ENCODE results near the gene ARHGAP15. TPM values are rescaled to one million over a fixed set of nuclear protein-coding genes. Genes with fewer than 3 reads are reported as not detected.

ARHGAP15 gene
- total and polyA plus RNA-seq, 3 experiments from 2014 or later, result 41.3 to 328 (median 41.4) TPM

DNA sequence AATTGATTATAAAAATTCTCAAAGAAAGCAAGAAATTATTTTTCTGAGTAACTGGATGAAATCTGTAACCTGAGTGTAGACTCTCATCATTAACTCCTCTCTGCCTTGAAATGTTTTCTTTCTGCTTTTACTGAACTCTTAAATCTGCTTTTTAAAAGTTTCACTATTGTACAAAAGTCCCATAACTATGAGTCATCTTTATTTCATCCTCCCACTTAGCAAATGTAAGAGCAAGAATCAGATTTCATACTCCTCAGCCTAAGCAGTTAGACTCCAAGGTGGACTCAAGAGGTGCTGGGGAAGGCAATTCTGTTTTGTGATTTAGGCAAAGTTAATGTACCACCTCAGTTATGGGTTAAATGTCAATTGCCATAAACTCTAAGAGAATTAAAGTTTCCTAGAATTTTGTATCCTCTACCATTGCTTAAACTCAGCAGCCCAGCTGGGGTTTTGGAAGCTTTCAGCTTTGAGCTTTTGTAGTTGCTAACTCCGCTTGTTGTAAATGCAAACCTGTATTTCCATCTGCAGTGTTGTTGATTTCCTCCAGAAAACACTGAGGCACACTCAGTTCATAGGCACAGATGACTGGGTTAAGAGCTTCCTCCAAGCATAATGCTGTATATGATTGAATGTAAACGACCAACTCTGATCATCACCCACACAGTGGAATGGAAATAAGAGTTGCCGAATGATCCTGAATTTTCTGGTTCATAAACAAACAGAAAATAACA is 268.8 kb downstream of the ARHGAP15 start:
- Mint-ChIP-seq H3K27me3 (no peaks in the 10 kb centered on the region), H3K36me3 (peaks cover 0 to 17% (median 0%) of the 10 kb centered on the region in 3 donors), H3K4me3 (no peak overlapping the region), H3K9me3 (no peaks in the 10 kb centered on the region), H3K27ac (peak overlapping the region in 4 of 8 donors; percentile 1 to 36 (median 3)), H3K4me1 (peaks cover 50 to 89% (median 84%) of the 10 kb centered on the region in 3 donors)
- Histone ChIP-seq H3K4me3 (ENCODE audit: low read length) (no peak overlapping the region), H3K9me3 (ENCODE audit: low read length) (no peaks in the 10 kb centered on the region), H3K4me1 (ENCODE audit: insufficient read depth, low read length) (no peaks in the 10 kb centered on the region), H3K27me3 (ENCODE audit: insufficient read depth, low read length, poor library complexity, severe bottlenecking) (no peaks in the 10 kb centered on the region), H3K36me3 (ENCODE audit: insufficient read depth, low read length) (no peaks in the 10 kb centered on the region), H3K27ac (ENCODE audit: low read depth, low read length) (no peak overlapping the region)
- CTCF ChIA-PET, result no interaction called here
- POLR2A ChIA-PET, result no interaction called here
- DNase-seq, result no peak

DNA sequence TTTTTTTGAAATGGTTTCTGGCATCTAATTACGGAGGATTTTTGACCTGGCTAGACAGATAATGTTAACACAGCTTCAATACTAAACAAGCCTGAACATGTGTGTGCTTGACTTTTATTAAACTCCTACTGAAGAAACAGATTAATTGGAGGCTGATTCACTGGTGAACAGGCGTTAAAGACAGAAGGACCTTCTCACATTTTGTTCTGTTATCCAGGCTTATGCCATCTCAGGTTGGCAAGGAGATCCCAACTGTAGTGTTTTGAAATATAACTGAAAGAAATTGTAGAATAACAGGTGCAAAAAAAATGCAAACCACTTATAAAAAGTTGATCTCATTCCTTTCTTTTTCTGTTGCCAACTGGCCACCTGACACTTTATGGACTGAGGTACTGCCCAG is 269.6 kb downstream of the ARHGAP15 start:
- Mint-ChIP-seq H3K27me3 (no peaks in the 10 kb centered on the region), H3K4me1 (peaks cover 54 to 92% (median 89%) of the 10 kb centered on the region in 3 donors), H3K27ac (peak overlapping the region in 1 of 8 donors; percentile 8), H3K36me3 (peaks cover 0 to 15% (median 0%) of the 10 kb centered on the region in 3 donors), H3K4me3 (no peak overlapping the region), H3K9me3 (no peaks in the 10 kb centered on the region)
- Histone ChIP-seq H3K36me3 (ENCODE audit: insufficient read depth, low read length) (no peaks in the 10 kb centered on the region), H3K9me3 (ENCODE audit: low read length) (no peaks in the 10 kb centered on the region), H3K4me1 (ENCODE audit: insufficient read depth, low read length) (no peaks in the 10 kb centered on the region), H3K4me3 (ENCODE audit: low read length) (no peak overlapping the region), H3K27me3 (ENCODE audit: insufficient read depth, low read length, poor library complexity, severe bottlenecking) (no peaks in the 10 kb centered on the region), H3K27ac (ENCODE audit: low read depth, low read length) (no peak overlapping the region)
- ChIA-PET CTCF (no interaction called here), POLR2A (interaction anchor here (0.7 kb wide), 1 partner anchor 1254 kb away, joined by 3 read pairs; no protein-coding TSS in a partner anchor)
- DNase-seq, result no peak

DNA sequence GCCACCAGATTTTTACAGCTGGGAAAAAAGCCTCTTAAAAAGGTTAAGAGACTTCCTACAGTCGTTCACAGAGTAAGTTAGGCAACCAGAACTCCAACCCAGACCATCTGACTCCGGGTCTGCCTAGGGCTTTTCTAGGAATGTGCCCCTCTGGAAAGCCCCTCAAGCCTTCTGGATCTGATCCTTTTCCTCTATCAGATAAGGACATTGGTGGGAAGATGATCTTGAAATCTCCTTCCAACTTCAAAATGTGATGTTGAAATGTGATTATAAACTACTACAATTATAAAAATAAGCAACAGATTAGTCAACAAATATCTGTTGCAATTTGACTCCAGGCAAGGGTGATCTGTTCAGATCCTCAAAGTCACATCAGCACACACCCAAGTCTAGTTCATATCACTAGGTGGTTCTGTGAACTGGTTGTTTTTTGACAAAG is 270.4 kb downstream of the ARHGAP15 start:
- H3K9me3 ChIP-seq (ENCODE audit: low read length), result no peaks in the 10 kb centered on the region
- Mint-ChIP-seq H3K27me3 (no peaks in the 10 kb centered on the region), H3K4me1 (peaks cover 50 to 92% (median 88%) of the 10 kb centered on the region in 3 donors), H3K36me3 (peaks cover 0 to 12% (median 0%) of the 10 kb centered on the region in 3 donors), H3K9me3 (no peaks in the 10 kb centered on the region), H3K4me3 (no peak overlapping the region), H3K27ac (peak overlapping the region in 2 of 8 donors; percentile 40 to 56)
- ChIA-PET CTCF (no interaction called here), POLR2A (no interaction called here)
- no peak for DNase-seq
- H3K27me3 ChIP-seq (ENCODE audit: insufficient read depth, low read length, poor library complexity, severe bottlenecking), result no peaks in the 10 kb centered on the region
- no peak overlapping the region for H3K4me3 ChIP-seq (ENCODE audit: low read length)
- H3K36me3 ChIP-seq (ENCODE audit: insufficient read depth, low read length), result no peaks in the 10 kb centered on the region
- no peak overlapping the region for H3K27ac ChIP-seq (ENCODE audit: low read depth, low read length)
- no peaks in the 10 kb centered on the region for H3K4me1 ChIP-seq (ENCODE audit: insufficient read depth, low read length)

DNA sequence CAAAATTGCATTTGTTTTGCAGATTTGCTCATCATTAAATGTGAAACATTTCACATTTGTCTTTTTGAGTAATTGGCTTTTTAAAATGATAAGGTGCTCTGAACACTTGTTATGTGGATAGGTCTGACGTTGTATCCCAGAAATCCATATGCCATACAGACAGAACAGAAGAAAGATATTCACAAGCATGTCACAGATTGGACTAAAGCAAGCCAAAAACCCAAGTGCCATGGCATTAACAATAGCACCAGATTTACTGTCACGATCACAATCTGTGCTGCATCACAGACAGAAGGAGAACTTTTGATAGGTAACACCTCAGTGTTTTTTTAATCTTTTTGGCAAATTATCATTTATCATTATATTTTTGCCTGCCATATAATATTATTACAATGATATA is 272.6 kb downstream of the ARHGAP15 start:
- H3K4me1 ChIP-seq (ENCODE audit: insufficient read depth, low read length), result no peaks in the 10 kb centered on the region
- DNase-seq, result no peak
- H3K27me3 ChIP-seq (ENCODE audit: insufficient read depth, low read length, poor library complexity, severe bottlenecking), result no peaks in the 10 kb centered on the region
- POLR2A ChIA-PET, result no interaction called here
- H3K4me3 Mint-ChIP-seq, result no peak overlapping the region
- H3K9me3 Mint-ChIP-seq, result no peaks in the 10 kb centered on the region
- H3K4me1 Mint-ChIP-seq, result peaks cover 51 to 89% (median 84%) of the 10 kb centered on the region in 3 donors
- no peaks in the 10 kb centered on the region for H3K9me3 ChIP-seq (ENCODE audit: low read length)
- H3K27ac Mint-ChIP-seq, result peak overlapping the region in 1 of 8 donors; percentile 6
- peaks cover 0 to 6% (median 0%) of the 10 kb centered on the region in 3 donors for H3K36me3 Mint-ChIP-seq
- H3K27me3 Mint-ChIP-seq, result no peaks in the 10 kb centered on the region
- no peaks in the 10 kb centered on the region for H3K36me3 ChIP-seq (ENCODE audit: insufficient read depth, low read length)
- CTCF ChIA-PET, result no interaction called here
- no peak overlapping the region for H3K27ac ChIP-seq (ENCODE audit: low read depth, low read length)
- no peak overlapping the region for H3K4me3 ChIP-seq (ENCODE audit: low read length)

DNA sequence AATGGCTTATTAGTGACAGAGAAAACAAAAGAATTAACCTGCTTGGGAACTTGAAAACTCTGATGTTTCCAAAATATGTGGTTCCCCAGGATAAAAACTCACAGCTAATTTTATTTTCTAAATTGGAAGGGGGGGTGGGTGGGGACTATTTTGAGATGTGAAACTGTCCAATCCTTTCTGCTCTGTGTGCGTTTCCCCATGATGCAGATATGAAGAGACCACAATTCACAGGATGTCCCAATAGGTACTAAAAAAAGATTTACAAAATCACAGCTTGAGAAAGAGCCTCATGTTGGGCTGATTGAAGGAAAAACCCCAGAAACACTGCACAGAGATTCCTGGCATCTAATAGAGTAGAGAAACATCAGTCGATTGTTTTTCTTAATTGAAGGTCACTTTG is 273.2 kb downstream of the ARHGAP15 start:
- H3K4me1 Mint-ChIP-seq, result peaks cover 52 to 90% (median 86%) of the 10 kb centered on the region in 3 donors
- no peaks in the 10 kb centered on the region for H3K27me3 Mint-ChIP-seq
- no peaks in the 10 kb centered on the region for H3K36me3 ChIP-seq (ENCODE audit: insufficient read depth, low read length)
- no peak overlapping the region for H3K27ac Mint-ChIP-seq
- ChIA-PET POLR2A (no interaction called here), CTCF (no interaction called here)
- no peak for DNase-seq
- no peaks in the 10 kb centered on the region for H3K27me3 ChIP-seq (ENCODE audit: insufficient read depth, low read length, poor library complexity, severe bottlenecking)
- H3K4me1 ChIP-seq (ENCODE audit: insufficient read depth, low read length), result no peaks in the 10 kb centered on the region
- no peak overlapping the region for H3K27ac ChIP-seq (ENCODE audit: low read depth, low read length)
- no peak overlapping the region for H3K4me3 Mint-ChIP-seq
- no peaks in the 10 kb centered on the region for H3K9me3 ChIP-seq (ENCODE audit: low read length)
- H3K36me3 Mint-ChIP-seq, result peaks cover 0 to 6% (median 0%) of the 10 kb centered on the region in 3 donors
- no peak overlapping the region for H3K4me3 ChIP-seq (ENCODE audit: low read length)
- H3K9me3 Mint-ChIP-seq, result no peaks in the 10 kb centered on the region

DNA sequence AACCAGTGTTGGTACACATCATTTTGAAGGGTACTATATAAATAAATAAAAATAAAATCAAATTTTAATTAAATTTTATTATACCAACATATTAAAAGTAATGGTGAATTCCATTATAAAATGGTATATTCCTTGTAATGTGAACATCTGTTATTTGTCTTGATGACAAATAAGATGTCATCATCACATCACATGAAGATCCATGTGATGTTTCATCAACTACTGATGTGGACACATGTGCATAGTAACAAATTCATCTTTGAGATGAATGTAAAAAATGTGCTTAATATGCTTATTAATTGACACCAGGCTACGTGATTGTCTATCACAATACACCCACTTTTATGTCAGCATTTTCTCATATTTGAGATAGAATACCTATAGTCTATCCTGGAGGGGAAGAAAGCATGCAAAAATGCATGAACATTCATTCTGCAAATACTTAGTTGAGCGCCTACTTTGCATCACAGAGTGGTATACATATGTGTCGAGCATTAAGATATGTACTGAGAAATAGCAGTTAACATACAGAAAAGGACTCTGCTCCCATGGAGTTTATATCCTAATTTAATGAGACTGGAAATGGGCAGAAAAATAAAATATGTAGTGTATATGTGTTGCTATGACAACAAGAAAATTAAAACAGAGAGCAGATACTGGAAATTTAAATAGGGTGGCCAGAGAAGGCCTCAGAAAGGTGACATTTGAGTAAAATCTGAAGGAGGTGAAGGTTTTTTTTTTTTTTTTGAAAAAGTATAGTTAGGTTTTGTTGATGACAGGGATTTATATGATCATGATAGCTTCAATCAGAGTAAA is 281.1 kb downstream of the ARHGAP15 start:
- Histone ChIP-seq H3K27me3 (ENCODE audit: insufficient read depth, low read length, poor library complexity, severe bottlenecking) (no peaks in the 10 kb centered on the region), H3K36me3 (ENCODE audit: insufficient read depth, low read length) (no peaks in the 10 kb centered on the region), H3K4me3 (ENCODE audit: low read length) (no peak overlapping the region), H3K27ac (ENCODE audit: low read depth, low read length) (no peak overlapping the region), H3K4me1 (ENCODE audit: insufficient read depth, low read length) (peaks cover 3% of the 10 kb centered on the region), H3K9me3 (ENCODE audit: low read length) (no peaks in the 10 kb centered on the region)
- Mint-ChIP-seq H3K36me3 (peaks cover 3 to 11% (median 5%) of the 10 kb centered on the region in 3 donors), H3K4me1 (peaks cover 48 to 77% (median 66%) of the 10 kb centered on the region in 3 donors), H3K9me3 (no peaks in the 10 kb centered on the region), H3K4me3 (no peak overlapping the region), H3K27me3 (peaks cover 0 to 2% of the 10 kb centered on the region in 2 donors), H3K27ac (peak overlapping the region in 1 of 8 donors; percentile 7)
- DNase-seq, result no peak
- POLR2A ChIA-PET, result no interaction called here
- CTCF ChIA-PET, result no interaction called here

DNA sequence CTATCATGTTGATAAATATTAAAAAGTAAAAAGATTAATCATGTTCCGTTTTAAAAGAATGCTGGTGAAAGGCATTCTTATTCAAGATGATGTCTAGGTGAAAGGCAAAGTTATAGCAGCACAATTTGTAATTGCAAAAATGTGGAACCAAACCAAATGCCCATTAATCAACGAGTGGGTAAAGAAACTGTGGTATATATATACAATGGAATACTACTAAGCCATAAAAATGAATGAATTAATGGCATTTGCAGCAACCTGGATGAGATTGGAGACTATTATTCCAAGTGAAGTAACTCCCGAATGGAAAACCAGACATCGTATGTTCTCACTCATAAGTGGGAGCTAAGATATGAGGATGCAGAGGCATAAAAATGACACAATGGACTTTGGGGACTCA is 286.4 kb downstream of the ARHGAP15 start:
- Histone ChIP-seq H3K4me1 (ENCODE audit: insufficient read depth, low read length) (peaks cover 8% of the 10 kb centered on the region), H3K36me3 (ENCODE audit: insufficient read depth, low read length) (no peaks in the 10 kb centered on the region), H3K9me3 (ENCODE audit: low read length) (no peaks in the 10 kb centered on the region), H3K4me3 (ENCODE audit: low read length) (no peak overlapping the region), H3K27ac (ENCODE audit: low read depth, low read length) (no peak overlapping the region), H3K27me3 (ENCODE audit: insufficient read depth, low read length, poor library complexity, severe bottlenecking) (no peaks in the 10 kb centered on the region)
- Mint-ChIP-seq H3K36me3 (peaks cover 6 to 18% (median 11%) of the 10 kb centered on the region in 3 donors), H3K9me3 (no peaks in the 10 kb centered on the region), H3K4me3 (no peak overlapping the region), H3K4me1 (peaks cover 48 to 77% (median 69%) of the 10 kb centered on the region in 3 donors), H3K27me3 (no peaks in the 10 kb centered on the region), H3K27ac (peak overlapping the region in 1 of 8 donors; percentile 21)
- no peak for DNase-seq
- ChIA-PET POLR2A (no interaction called here), CTCF (no interaction called here)

DNA sequence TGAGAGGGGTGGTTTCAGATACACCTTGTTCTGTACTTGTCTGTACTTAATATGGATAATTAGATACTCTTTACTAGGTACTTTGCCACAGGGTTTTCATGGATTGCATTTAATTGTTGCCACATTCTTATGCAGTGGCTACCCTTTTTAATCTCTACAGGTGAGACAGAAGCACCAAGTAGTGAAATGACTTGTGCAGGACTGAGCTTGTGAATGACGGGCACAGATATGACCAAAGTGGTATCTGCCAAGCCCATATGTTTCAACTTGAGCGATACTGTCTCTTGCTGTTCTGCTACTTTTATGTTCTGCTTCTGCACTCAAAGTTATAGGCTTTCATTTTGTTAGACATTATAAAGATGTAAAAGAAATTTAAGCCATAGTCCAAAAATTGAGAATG is 288.2 kb downstream of the ARHGAP15 start:
- DNase-seq, result no peak
- Histone ChIP-seq H3K27me3 (ENCODE audit: insufficient read depth, low read length, poor library complexity, severe bottlenecking) (no peaks in the 10 kb centered on the region), H3K36me3 (ENCODE audit: insufficient read depth, low read length) (no peaks in the 10 kb centered on the region), H3K4me3 (ENCODE audit: low read length) (no peak overlapping the region), H3K9me3 (ENCODE audit: low read length) (no peaks in the 10 kb centered on the region), H3K27ac (ENCODE audit: low read depth, low read length) (no peak overlapping the region), H3K4me1 (ENCODE audit: insufficient read depth, low read length) (peaks cover 12% of the 10 kb centered on the region)
- Mint-ChIP-seq H3K27ac (peak overlapping the region in 1 of 8 donors; percentile 61), H3K36me3 (peaks cover 6 to 18% (median 8%) of the 10 kb centered on the region in 3 donors), H3K27me3 (no peaks in the 10 kb centered on the region), H3K4me1 (peaks cover 54 to 83% (median 77%) of the 10 kb centered on the region in 3 donors), H3K4me3 (no peak overlapping the region), H3K9me3 (no peaks in the 10 kb centered on the region)
- ChIA-PET POLR2A (no interaction called here), CTCF (no interaction called here)

Data from CD8-positive, alpha-beta memory T cell (primary cell).